Ishikawa (cell line): Measurements from ENCODE around the gene SFMBT1.

Experiments used
- CEBPB ChIP-seq: IDR thresholded peaks from 2 replicates; pipeline ENCODE4 v1.6.1; 2012
- CREB1 ChIP-seq: IDR thresholded peaks from 2 replicates; pipeline ENCODE4 v1.6.1; 2012; ENCODE audit warnings: low read depth
- EGR1 ChIP-seq: IDR thresholded peaks from 2 replicates; pipeline ENCODE4 v1.6.1; 2012
- EP300 ChIP-seq: IDR thresholded peaks from 2 replicates; pipeline ENCODE4 v1.6.1; 2012; ENCODE audit warnings: borderline replicate concordance
- FOXM1 ChIP-seq: IDR thresholded peaks from 2 replicates; pipeline ENCODE4 v1.6.1; 2012; ENCODE audit warnings: low read depth, borderline replicate concordance
- NFIC ChIP-seq: IDR thresholded peaks from 2 replicates; pipeline ENCODE4 v1.6.1; 2012
- RAD21 ChIP-seq: IDR thresholded peaks from 2 replicates; pipeline ENCODE4 v1.6.1; 2012; ENCODE audit warnings: low read depth
- TAF1 ChIP-seq: IDR thresholded peaks from 2 replicates; pipeline ENCODE4 v1.6.1; 2012; ENCODE audit warnings: low read depth, mild to moderate bottlenecking
- TCF12 ChIP-seq: IDR thresholded peaks from 2 replicates; pipeline ENCODE4 v1.6.1; 2012; ENCODE audit warnings: low read depth
- TEAD4 ChIP-seq: IDR thresholded peaks from 2 replicates; pipeline ENCODE4 v1.6.1; 2012
- YY1 ChIP-seq: IDR thresholded peaks from 2 replicates; pipeline ENCODE4 v1.6.1; 2012; ENCODE audit warnings: low read depth
- ZBTB7A ChIP-seq: IDR thresholded peaks from 2 replicates; pipeline ENCODE4 v1.6.1; 2012; ENCODE audit warnings: low read depth
- TF ChIP-seq, protein P1 (sequence below): IDR thresholded peaks from 2 replicates; pipeline ENCODE4 v1.6.1; 2012; ENCODE audit warnings: low read depth, mild to moderate bottlenecking
- TF ChIP-seq, protein P2 (sequence below): IDR thresholded peaks from 2 replicates; pipeline ENCODE4 v1.6.1; 2012
- TF ChIP-seq, protein P3 (sequence below): IDR thresholded peaks from 2 replicates; pipeline ENCODE4 v1.6.1; 2012

The SFMBT1 gene

DNA sequence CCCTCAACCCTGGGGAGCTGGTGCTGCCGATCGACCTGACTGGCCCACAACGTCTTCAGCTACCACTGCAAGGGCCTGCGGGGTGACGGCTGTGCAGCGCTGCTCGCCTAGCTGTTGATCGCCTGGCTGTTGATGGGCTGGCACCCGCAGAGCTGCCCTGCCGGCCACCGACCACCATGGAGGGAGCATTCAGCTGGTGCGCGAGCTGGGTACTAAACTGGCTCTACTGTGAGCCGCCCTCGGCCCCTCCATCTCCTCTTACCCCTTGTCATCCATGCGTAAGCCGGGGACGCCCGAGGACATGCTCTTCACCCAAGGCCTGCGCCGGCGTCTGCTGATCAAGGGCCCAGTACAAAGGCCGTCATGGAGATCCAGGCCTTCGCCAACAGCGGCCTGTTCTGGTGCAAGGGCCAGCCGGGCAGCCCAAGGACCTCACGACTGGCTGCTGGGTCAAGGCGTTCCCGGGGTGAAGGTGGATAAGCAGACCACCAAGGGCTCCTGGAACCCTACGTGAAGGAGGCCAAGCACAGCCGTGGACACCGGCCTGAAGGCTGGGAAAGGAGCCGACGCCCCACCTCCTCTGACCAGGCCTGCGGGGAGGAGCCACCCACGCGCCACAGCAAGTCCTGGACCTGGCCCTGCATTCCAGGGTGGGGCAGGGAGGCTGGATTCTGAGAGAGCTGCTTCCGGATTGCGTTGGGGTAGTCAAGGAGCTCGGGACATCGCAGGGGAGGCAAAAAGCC is 46.9 kb downstream of the SFMBT1 start:
- peak; percentile 94 for TF ChIP-seq TEAD4
- no peak for TF ChIP-seq NFIC
- 0 out of 2 replicates have a peak, but pooled peaks have one; percentile 8 for TF ChIP-seq YY1
- TF ChIP-seq, protein P1, sequence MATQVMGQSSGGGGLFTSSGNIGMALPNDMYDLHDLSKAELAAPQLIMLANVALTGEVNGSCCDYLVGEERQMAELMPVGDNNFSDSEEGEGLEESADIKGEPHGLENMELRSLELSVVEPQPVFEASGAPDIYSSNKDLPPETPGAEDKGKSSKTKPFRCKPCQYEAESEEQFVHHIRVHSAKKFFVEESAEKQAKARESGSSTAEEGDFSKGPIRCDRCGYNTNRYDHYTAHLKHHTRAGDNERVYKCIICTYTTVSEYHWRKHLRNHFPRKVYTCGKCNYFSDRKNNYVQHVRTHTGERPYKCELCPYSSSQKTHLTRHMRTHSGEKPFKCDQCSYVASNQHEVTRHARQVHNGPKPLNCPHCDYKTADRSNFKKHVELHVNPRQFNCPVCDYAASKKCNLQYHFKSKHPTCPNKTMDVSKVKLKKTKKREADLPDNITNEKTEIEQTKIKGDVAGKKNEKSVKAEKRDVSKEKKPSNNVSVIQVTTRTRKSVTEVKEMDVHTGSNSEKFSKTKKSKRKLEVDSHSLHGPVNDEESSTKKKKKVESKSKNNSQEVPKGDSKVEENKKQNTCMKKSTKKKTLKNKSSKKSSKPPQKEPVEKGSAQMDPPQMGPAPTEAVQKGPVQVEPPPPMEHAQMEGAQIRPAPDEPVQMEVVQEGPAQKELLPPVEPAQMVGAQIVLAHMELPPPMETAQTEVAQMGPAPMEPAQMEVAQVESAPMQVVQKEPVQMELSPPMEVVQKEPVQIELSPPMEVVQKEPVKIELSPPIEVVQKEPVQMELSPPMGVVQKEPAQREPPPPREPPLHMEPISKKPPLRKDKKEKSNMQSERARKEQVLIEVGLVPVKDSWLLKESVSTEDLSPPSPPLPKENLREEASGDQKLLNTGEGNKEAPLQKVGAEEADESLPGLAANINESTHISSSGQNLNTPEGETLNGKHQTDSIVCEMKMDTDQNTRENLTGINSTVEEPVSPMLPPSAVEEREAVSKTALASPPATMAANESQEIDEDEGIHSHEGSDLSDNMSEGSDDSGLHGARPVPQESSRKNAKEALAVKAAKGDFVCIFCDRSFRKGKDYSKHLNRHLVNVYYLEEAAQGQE, result no peak
- no peak for TF ChIP-seq FOXM1
- TF ChIP-seq CEBPB, result no peak
- TF ChIP-seq, protein P2, sequence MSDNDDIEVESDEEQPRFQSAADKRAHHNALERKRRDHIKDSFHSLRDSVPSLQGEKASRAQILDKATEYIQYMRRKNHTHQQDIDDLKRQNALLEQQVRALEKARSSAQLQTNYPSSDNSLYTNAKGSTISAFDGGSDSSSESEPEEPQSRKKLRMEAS, result peak; percentile 61
- no peak for TF ChIP-seq RAD21
- no peak; the same call in 1 of the 2 replicates for TF ChIP-seq ZBTB7A
- no peak for TF ChIP-seq EP300
- TF ChIP-seq TAF1, result 0 out of 2 replicates have a peak, but pooled peaks have one; percentile 41
- peak; percentile 38; the same call in 1 of the 2 replicates for TF ChIP-seq TCF12
- TF ChIP-seq CREB1, result no peak
- TF ChIP-seq, protein P3, sequence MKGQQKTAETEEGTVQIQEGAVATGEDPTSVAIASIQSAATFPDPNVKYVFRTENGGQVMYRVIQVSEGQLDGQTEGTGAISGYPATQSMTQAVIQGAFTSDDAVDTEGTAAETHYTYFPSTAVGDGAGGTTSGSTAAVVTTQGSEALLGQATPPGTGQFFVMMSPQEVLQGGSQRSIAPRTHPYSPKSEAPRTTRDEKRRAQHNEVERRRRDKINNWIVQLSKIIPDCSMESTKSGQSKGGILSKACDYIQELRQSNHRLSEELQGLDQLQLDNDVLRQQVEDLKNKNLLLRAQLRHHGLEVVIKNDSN, result no peak
- TF ChIP-seq EGR1, result peak; percentile 87

DNA sequence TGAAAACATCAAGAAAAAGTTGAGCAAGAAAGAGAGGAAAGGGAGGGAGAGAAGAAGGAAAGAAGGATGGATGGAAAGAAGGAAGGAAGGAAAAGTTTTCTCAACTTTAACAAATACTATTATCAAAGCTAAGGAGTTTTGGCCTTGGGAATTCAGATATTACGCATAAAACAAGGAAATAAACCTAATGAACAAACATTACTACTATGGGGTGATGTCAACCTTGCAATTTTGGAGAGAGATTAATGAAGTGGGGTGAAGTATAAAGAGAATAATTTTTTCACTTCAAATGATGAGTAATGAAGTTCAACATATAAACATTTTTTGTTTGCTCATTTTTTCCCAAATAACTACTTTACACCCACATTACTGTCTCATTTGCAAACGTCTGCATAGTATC is 55.2 kb downstream of the SFMBT1 start:
- TF ChIP-seq TEAD4 (no peak), ZBTB7A (no peak), EP300 (no peak), RAD21 (no peak), EGR1 (no peak)
- TF ChIP-seq, protein P1, result no peak

DNA sequence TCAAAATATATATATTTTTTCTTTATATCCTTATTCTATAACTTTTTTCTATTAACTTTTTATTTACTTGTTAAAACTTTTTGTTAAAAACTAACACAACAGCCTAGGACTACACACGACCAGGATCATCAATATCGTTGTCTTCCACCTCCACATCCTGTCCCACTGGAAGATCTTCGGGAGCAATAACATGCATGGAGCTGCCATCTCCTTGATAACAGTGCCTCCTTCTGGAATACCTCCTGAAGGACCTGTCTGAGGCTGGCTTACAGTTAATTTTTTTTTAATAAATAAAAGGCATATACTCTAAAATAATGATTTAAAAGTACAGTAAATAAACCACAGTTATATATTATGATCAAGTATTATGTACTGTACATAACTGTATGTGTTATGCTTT is 58.9 kb downstream of the SFMBT1 start:
- TF ChIP-seq RAD21 (peak; percentile 32), NFIC (no peak)

DNA sequence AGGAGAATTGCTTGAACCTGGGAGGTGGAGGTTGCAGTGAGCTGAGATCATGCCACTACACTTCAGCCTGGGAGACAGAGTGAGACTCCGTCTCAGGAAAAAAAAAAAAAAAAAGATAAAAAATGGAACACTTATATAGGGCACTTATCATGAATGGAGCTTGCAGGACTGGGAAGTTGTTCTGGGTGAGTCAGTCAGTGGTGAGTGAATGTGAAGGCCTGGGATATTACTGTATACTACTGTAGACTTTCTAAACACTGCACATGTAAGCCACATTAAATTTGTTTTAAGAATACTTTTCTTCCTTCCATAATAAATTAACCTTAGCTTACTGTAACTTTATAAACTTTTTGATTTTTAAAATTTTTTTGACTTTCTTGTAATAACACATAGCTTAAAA is 59.8 kb downstream of the SFMBT1 start:
- TF ChIP-seq, protein P2, result no peak
- TF ChIP-seq RAD21 (no peak), FOXM1 (no peak), TAF1 (no peak)
- TF ChIP-seq, protein P1, result no peak

DNA sequence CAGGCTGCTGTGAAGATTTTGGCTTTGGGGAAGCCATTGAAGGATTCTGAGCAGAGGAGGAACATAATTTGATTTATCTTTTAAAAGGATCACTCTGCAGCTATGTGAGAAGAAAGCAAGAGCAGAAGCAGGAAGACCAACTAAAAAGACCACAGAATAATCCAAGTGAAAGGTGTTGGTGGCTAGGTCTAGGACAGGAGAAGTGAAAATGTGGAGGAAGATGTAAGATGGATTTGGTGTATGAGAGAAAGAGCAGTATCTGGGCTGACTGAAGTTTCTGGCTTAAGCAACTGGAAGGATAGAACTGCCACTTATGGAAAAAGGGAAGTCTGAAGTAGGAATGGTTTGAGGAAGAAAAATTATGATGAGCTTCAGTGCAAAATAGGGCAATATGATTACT is 62.0 kb downstream of the SFMBT1 start:
- no peak for TF ChIP-seq FOXM1
- TF ChIP-seq, protein P2, result no peak
- TF ChIP-seq TCF12, result no peak
- TF ChIP-seq CEBPB, result no peak
- TF ChIP-seq TAF1, result no peak
- TF ChIP-seq, protein P3, result no peak
- no peak for TF ChIP-seq EGR1
